GM12891 (cell line): ENCODE data around the gene BMP6.

Experiments
- POLR2A ChIP-seq: IDR thresholded peaks from 2 replicates; pipeline ENCODE4 v1.6.1; 2011; ENCODE audit warnings: low read depth, low read length, control low read depth
- POLR2AphosphoS5 ChIP-seq: IDR thresholded peaks from 2 replicates; pipeline ENCODE4 v1.6.1; 2011; ENCODE audit warnings: low read depth, low read length, control low read depth

- TF ChIP-seq POLR2AphosphoS5 (no peak), POLR2A (no peak)
Observed at GRCh38 chr6:7897461-7898192, 171.7 kb downstream of the BMP6 start.
